Measurements from ENCODE around the gene EPB41L2. TPM values are rescaled to one million over a fixed set of nuclear protein-coding genes. Genes with fewer than 3 reads are reported as not detected.

Gene EPB41L2
- total and polyA plus RNA-seq, 2 experiments from 2014 or later: 27.4 to 35.8 TPM

- H3K4me2 ChIP-seq: no peak overlapping the region
- H3K27ac ChIP-seq: no peak overlapping the region
- H3K4me1 ChIP-seq (ENCODE audit: insufficient read depth): no peaks in the 10 kb centered on the region
- H3K9me2 ChIP-seq (replicated peaks; ENCODE audit: insufficient read depth): no peaks in the 10 kb centered on the region
- no peaks in the 10 kb centered on the region for H3K9me3 ChIP-seq (ENCODE audit: low read depth)
- H3K27me3 ChIP-seq: no peaks in the 10 kb centered on the region
- no peak overlapping the region for H2AFZ ChIP-seq
- H3K36me3 ChIP-seq (replicated peaks; ENCODE audit: insufficient read depth, low read depth): no peaks in the 10 kb centered on the region
- no peak overlapping the region for H3K4me3 ChIP-seq
- H4K20me1 ChIP-seq (ENCODE audit: insufficient read depth, poor library complexity, severe bottlenecking): no peaks in the 10 kb centered on the region
- TF ChIP-seq EZH2phosphoT487 (IDR thresholded peaks at IDR 0.05; ENCODE audit: low read depth, severe bottlenecking, unreplicated experiment) (no peak), EZH2 (IDR thresholded peaks at IDR 0.05; ENCODE audit: borderline replicate concordance) (no peak)
- TF ChIP-seq, protein P1, sequence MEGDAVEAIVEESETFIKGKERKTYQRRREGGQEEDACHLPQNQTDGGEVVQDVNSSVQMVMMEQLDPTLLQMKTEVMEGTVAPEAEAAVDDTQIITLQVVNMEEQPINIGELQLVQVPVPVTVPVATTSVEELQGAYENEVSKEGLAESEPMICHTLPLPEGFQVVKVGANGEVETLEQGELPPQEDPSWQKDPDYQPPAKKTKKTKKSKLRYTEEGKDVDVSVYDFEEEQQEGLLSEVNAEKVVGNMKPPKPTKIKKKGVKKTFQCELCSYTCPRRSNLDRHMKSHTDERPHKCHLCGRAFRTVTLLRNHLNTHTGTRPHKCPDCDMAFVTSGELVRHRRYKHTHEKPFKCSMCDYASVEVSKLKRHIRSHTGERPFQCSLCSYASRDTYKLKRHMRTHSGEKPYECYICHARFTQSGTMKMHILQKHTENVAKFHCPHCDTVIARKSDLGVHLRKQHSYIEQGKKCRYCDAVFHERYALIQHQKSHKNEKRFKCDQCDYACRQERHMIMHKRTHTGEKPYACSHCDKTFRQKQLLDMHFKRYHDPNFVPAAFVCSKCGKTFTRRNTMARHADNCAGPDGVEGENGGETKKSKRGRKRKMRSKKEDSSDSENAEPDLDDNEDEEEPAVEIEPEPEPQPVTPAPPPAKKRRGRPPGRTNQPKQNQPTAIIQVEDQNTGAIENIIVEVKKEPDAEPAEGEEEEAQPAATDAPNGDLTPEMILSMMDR (IDR thresholded peaks at IDR 0.05; ENCODE audit: poor library complexity): no peak
- H3K79me2 ChIP-seq: peaks cover 65% of the 10 kb centered on the region
- DNase-seq (ENCODE audit: low spot score): no peak
- WGBS (ENCODE audit: low lambda C conversion rate, missing lambda C conversion rate): 90% methylated on average over 3 of the region's 3 CpGs
These were observed 101.9 kb downstream of the EPB41L2 start for GRCh38 chr6:130961148-130961547.

GRCh38 chr6:130959951-130960350 is 103.1 kb downstream of the EPB41L2 start:
- H3K4me2 ChIP-seq: no peak overlapping the region
- H3K79me2 ChIP-seq: peaks cover 54% of the 10 kb centered on the region
- no peaks in the 10 kb centered on the region for H3K4me1 ChIP-seq (ENCODE audit: insufficient read depth)
- H3K4me3 ChIP-seq: no peak overlapping the region
- TF ChIP-seq EZH2 (IDR thresholded peaks at IDR 0.05; ENCODE audit: borderline replicate concordance) (no peak), EZH2phosphoT487 (IDR thresholded peaks at IDR 0.05; ENCODE audit: low read depth, severe bottlenecking, unreplicated experiment) (no peak)
- TF ChIP-seq, protein P1 (IDR thresholded peaks at IDR 0.05; ENCODE audit: poor library complexity): no peak
- H4K20me1 ChIP-seq (ENCODE audit: insufficient read depth, poor library complexity, severe bottlenecking): no peaks in the 10 kb centered on the region
- H3K36me3 ChIP-seq (replicated peaks; ENCODE audit: insufficient read depth, low read depth): no peaks in the 10 kb centered on the region
- no peak for DNase-seq (ENCODE audit: low spot score)
- H2AFZ ChIP-seq: no peak overlapping the region
- no peaks in the 10 kb centered on the region for H3K27me3 ChIP-seq
- H3K9me2 ChIP-seq (replicated peaks; ENCODE audit: insufficient read depth): no peaks in the 10 kb centered on the region
- H3K9me3 ChIP-seq (ENCODE audit: low read depth): no peaks in the 10 kb centered on the region
- 82% methylated on average over 1 of the region's 1 CpG for WGBS (ENCODE audit: low lambda C conversion rate, missing lambda C conversion rate)
- H3K27ac ChIP-seq: no peak overlapping the region

GRCh38 chr6:130958468-130958867 is 104.6 kb downstream of the EPB41L2 start:
- H4K20me1 ChIP-seq (ENCODE audit: insufficient read depth, poor library complexity, severe bottlenecking): no peaks in the 10 kb centered on the region
- no peak overlapping the region for H3K4me3 ChIP-seq
- TF ChIP-seq EZH2 (IDR thresholded peaks at IDR 0.05; ENCODE audit: borderline replicate concordance): no peak
- TF ChIP-seq, protein P1 (IDR thresholded peaks at IDR 0.05; ENCODE audit: poor library complexity): no peak
- no peak for TF ChIP-seq EZH2phosphoT487 (IDR thresholded peaks at IDR 0.05; ENCODE audit: low read depth, severe bottlenecking, unreplicated experiment)
- H3K4me1 ChIP-seq (ENCODE audit: insufficient read depth): no peaks in the 10 kb centered on the region
- H3K79me2 ChIP-seq: peaks cover 42% of the 10 kb centered on the region
- H3K27ac ChIP-seq: no peak overlapping the region
- H3K27me3 ChIP-seq: no peaks in the 10 kb centered on the region
- no peaks in the 10 kb centered on the region for H3K9me2 ChIP-seq (replicated peaks; ENCODE audit: insufficient read depth)
- H3K9me3 ChIP-seq (ENCODE audit: low read depth): no peaks in the 10 kb centered on the region
- H2AFZ ChIP-seq: no peak overlapping the region
- 79% methylated on average over 2 of the region's 2 CpGs for WGBS (ENCODE audit: low lambda C conversion rate, missing lambda C conversion rate)
- no peak for DNase-seq (ENCODE audit: low spot score)
- no peaks in the 10 kb centered on the region for H3K36me3 ChIP-seq (replicated peaks; ENCODE audit: insufficient read depth, low read depth)
- no peak overlapping the region for H3K4me2 ChIP-seq

- Histone ChIP-seq H3K9me2 (replicated peaks; ENCODE audit: insufficient read depth) (no peaks in the 10 kb centered on the region), H4K20me1 (ENCODE audit: insufficient read depth, poor library complexity, severe bottlenecking) (no peaks in the 10 kb centered on the region), H3K79me2 (peaks cover 14% of the 10 kb centered on the region), H3K36me3 (replicated peaks; ENCODE audit: insufficient read depth, low read depth) (no peaks in the 10 kb centered on the region), H3K4me2 (no peak overlapping the region), H3K4me1 (ENCODE audit: insufficient read depth) (no peaks in the 10 kb centered on the region), H3K4me3 (no peak overlapping the region), H3K27ac (no peak overlapping the region), H3K27me3 (no peaks in the 10 kb centered on the region), H2AFZ (no peak overlapping the region), H3K9me3 (ENCODE audit: low read depth) (no peaks in the 10 kb centered on the region)
- TF ChIP-seq EZH2 (IDR thresholded peaks at IDR 0.05; ENCODE audit: borderline replicate concordance) (no peak), EZH2phosphoT487 (IDR thresholded peaks at IDR 0.05; ENCODE audit: low read depth, severe bottlenecking, unreplicated experiment) (no peak)
- TF ChIP-seq, protein P1 (IDR thresholded peaks at IDR 0.05; ENCODE audit: poor library complexity): no peak
- DNase-seq (ENCODE audit: low spot score): no peak
- 53% methylated on average over 2 of the region's 2 CpGs for WGBS (ENCODE audit: low lambda C conversion rate, missing lambda C conversion rate)
These were observed 107.3 kb downstream of the EPB41L2 start for GRCh38 chr6:130955755-130956154.
